Measurements from ENCODE around the gene TNNT3. TPM values are rescaled to one million over a fixed set of nuclear protein-coding genes. Genes with fewer than 3 reads are reported as not detected.

The TNNT3 gene
- total and polyA plus RNA-seq, 2 of the 4 experiments (the other 2 are of a cell fraction) = not detected

DNA sequence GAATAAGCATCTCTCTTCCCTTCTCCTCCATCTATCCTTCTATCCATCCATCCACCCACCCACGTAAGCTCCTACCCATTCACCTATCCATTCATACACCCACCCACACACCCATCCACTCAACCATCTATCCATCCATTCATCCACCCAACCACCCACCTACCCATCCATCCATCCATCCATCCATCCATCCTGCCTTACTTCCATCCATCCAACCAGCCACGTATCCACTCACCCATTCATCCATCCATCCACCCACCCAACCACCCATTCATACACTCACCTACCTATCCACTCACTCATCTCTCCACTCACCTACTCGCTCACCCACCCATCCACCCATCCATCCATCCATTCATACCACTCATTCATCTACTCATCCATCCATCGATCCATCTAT, 13.2 kb downstream of the TNNT3 start:
- Histone ChIP-seq H3K36me3 (ENCODE audit: control insufficient read depth, insufficient read depth, low read length) (no peaks in the 10 kb centered on the region), H3K9me3 (ENCODE audit: control insufficient read depth, insufficient read depth, low read length) (no peaks in the 10 kb centered on the region), H3K23ac (ENCODE audit: low read depth, low read length) (no peak overlapping the region), H3K9ac (ENCODE audit: low read depth, low read length) (no peak overlapping the region), H3K4me1 (ENCODE audit: control insufficient read depth, insufficient read depth, low read length) (no peaks in the 10 kb centered on the region), H3K56ac (ENCODE audit: extremely low read depth, insufficient read depth, low read length) (no peak overlapping the region), H3K4ac (ENCODE audit: low read depth, low read length) (no peak overlapping the region), H3K14ac (replicated peaks; ENCODE audit: low read depth, low read length) (no peak overlapping the region), H4K8ac (ENCODE audit: low read depth in 2 of 2, low read length in 2 of 2) (no peak overlapping the region), H3K18ac (ENCODE audit: low read depth, low read length) (no peak overlapping the region), H3K27me3 (ENCODE audit: control insufficient read depth, insufficient read depth, low read length) (peaks cover 16% of the 10 kb centered on the region; the same call in 1 of the 2 replicates), H3K4me3 (ENCODE audit: insufficient read depth, low read depth, low read length) (no peak overlapping the region), H4K5ac (ENCODE audit: low read depth, low read length) (no peak overlapping the region), H2BK15ac (ENCODE audit: low read depth, low read length) (no peak overlapping the region), H2AK5ac (ENCODE audit: low read depth, low read length) (no peak overlapping the region), H2AK9ac (replicated peaks; ENCODE audit: low read depth, low read length, poor library complexity) (no peak overlapping the region), H2BK20ac (ENCODE audit: low read depth, low read length) (no peak overlapping the region), H4K91ac (ENCODE audit: insufficient read depth, low read depth, low read length) (no peak overlapping the region), H4K20me1 (ENCODE audit: insufficient read depth, low read length) (no peaks in the 10 kb centered on the region), H3K27ac (ENCODE audit: insufficient read depth, low read length) (no peak overlapping the region), H3K79me1 (ENCODE audit: low read depth in 1 of 2, low read length in 2 of 2) (no peaks in the 10 kb centered on the region), H2BK120ac (ENCODE audit: low read depth, low read length) (no peak overlapping the region), H2BK5ac (ENCODE audit: low read depth, low read length, poor library complexity, severe bottlenecking) (no peak overlapping the region), H2AFZ (replicated peaks; ENCODE audit: low read length, poor library complexity) (no peak overlapping the region), H3K9me1 (ENCODE audit: insufficient read depth, low read length) (no peaks in the 10 kb centered on the region), H3K4me2 (ENCODE audit: low read depth, low read length) (no peak overlapping the region)
- dilution Hi-C loops (cut with HindIII; ENCODE audit: low sequenced_read_pairs, unreplicated experiment) = no loop called here
- TF ChIP-seq MAZ (IDR thresholded peaks at IDR 0.05; ENCODE audit: borderline replicate concordance, low read depth, low read length) = no peak
- TF ChIP-seq BHLHE40 (IDR thresholded peaks at IDR 0.05; ENCODE audit: low read depth, low read length) = no peak
- TF ChIP-seq MXI1 (IDR thresholded peaks at IDR 0.05; ENCODE audit: borderline replicate concordance, low read depth, low read length) = no peak
- TF ChIP-seq RCOR1 (IDR thresholded peaks at IDR 0.05; ENCODE audit: insufficient replicate concordance, low read length) = no peak
- no peak for TF ChIP-seq POLR2A (IDR thresholded peaks at IDR 0.05; ENCODE audit: low read depth, low read length)
- no peak for TF ChIP-seq RFX5 (IDR thresholded peaks at IDR 0.05; ENCODE audit: low read depth, low read length)
- no peak for TF ChIP-seq RAD21 (IDR thresholded peaks at IDR 0.05; ENCODE audit: low read length)
- TF ChIP-seq CEBPB (IDR thresholded peaks at IDR 0.05; ENCODE audit: low read depth, low read length) = no peak
- TF ChIP-seq, protein P1, sequence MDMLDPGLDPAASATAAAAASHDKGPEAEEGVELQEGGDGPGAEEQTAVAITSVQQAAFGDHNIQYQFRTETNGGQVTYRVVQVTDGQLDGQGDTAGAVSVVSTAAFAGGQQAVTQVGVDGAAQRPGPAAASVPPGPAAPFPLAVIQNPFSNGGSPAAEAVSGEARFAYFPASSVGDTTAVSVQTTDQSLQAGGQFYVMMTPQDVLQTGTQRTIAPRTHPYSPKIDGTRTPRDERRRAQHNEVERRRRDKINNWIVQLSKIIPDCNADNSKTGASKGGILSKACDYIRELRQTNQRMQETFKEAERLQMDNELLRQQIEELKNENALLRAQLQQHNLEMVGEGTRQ (IDR thresholded peaks at IDR 0.05; ENCODE audit: low read depth, low read length) = no peak
- TF ChIP-seq FOS (IDR thresholded peaks at IDR 0.05; ENCODE audit: low read depth, low read length) = no peak
- 75 to 100% methylated on average over 2 to 3 of the region's 4 CpGs for WGBS, 2 experiments (ENCODE audit: extremely low coverage in 2 of 2, insufficient read length in 1 of 2)
- intact Hi-C loops (cut with micrococcal nuclease) = no loop called here
- no TSS peak for BruUV-seq (replicated peaks)
- DNase-seq = no peak
- ATAC-seq (ENCODE audit: low read depth) = no peak
- POLR2A ChIA-PET (ENCODE audit: unreplicated experiment) = no interaction called here
- in situ Hi-C loops (cut with MboI; ENCODE audit: low sequenced_read_pairs) = no loop called here
- CTCF ChIA-PET = no interaction called here

All from IMR-90 (cell line).